Ammon's horn (tissue), 1 donor: ENCODE measurements around the gene ORM1.

Experiments
- DNase-seq: peaks from one replicate; pipeline ENCODE4 v3.0.0-alpha.2; 2016; ENCODE audit warnings: low spot score

Gene ORM1

GRCh38 chr9:114344188-114344566 is 21.3 kb downstream of the ORM1 start:
- no peak for DNase-seq

- no peak for DNase-seq
Observed at GRCh38 chr9:114344692-114345091, 21.8 kb downstream of the ORM1 start.

DNA sequence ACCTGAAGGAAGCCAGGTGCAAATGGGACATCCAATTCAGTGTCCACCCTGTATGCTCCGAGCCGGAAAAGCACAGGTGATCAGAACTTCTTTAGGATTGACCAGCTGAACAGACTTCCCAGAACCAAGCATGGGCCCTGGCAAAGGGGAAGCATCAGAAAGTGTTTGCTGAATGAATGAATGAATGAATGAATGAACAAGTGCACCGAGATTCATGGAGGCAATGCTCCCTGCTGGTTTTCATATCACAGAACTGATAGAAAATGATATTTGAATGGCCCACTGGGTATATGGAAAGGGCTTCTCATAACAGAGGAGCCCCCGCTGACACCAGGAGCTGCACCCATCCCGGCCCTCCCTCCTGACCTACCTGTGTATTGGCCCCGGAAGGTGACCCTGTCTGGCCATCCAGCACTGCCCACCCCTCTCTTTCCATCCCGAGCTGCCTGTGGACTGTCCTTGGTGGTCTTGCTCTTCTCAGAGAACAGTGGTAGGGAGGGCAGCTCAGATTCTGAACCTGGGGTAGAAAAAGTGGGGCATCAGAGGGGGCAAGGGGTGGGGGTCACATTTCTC is 22.7 kb downstream of the ORM1 start:
- no peak for DNase-seq

DNA sequence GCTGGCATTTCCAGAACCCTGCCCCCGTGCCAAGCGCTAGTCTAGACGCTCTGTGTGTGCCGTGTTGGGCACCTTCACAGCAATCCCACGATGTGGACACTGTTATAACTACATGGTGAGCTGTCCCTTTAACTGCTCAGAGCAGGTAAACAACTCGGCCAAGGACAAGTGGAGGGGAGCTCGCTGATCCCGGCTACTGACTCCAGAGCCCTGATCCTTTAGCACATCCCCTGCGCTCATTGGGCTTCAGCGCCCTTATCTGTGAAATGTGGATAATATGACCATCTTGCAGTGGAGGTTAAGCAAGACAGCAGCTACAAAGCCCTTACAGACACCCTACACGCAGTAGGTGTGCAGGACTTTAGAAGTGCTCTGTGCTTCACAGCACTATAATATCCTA is 23.2 kb downstream of the ORM1 start:
- no peak for DNase-seq

DNA sequence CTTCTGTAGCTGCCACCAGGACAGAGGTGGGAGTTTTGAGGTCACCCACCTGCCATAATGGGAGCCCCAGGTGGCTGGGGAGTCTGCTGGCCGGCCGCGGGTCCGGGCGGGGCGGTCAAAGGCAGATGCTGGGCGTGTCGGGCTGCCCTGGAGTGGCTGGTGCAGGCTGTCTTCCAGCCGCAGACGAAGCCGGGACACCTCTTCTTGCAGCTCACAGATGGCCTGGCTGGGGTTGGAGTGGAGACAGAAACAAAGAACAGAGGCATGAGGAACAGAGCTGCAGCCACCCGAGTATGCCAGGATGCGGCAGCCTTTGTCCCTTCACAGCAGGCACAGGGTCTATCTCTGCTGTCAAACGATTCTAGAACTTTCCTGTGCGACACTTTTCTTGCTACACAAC is 24.8 kb downstream of the ORM1 start:
- peak; percentile 92 for DNase-seq

DNA sequence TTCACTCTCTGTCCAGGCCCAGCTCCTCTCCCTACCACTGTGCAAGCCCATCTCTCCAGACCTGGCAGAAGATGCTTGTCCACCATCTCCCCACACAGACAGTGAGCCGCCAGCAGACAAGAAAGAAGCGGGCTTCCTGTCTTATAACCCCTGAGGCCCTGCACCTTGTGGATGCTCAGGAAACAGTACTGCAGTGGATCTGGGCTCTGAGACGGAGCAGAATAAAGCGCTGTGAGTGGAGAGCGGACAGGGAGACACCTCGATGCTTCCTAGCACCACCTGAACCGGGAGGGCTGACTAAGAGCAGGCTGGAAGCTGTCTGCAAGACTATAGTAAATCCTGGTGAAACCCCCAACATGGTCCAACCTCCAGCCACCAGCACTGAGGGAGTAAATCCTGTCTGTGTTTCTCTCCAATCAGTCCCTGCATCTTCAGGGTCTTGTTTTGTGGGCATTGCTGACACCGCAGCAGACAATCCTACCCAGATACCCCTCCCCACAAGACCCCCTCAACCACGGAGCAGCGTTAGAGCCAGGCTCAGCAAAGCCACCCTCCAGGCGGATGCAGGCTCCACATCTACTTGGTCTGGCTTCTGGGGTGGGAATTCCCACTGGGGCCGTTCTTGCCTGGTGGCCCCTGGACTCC is 25.5 kb downstream of the ORM1 start:
- no peak for DNase-seq

DNA sequence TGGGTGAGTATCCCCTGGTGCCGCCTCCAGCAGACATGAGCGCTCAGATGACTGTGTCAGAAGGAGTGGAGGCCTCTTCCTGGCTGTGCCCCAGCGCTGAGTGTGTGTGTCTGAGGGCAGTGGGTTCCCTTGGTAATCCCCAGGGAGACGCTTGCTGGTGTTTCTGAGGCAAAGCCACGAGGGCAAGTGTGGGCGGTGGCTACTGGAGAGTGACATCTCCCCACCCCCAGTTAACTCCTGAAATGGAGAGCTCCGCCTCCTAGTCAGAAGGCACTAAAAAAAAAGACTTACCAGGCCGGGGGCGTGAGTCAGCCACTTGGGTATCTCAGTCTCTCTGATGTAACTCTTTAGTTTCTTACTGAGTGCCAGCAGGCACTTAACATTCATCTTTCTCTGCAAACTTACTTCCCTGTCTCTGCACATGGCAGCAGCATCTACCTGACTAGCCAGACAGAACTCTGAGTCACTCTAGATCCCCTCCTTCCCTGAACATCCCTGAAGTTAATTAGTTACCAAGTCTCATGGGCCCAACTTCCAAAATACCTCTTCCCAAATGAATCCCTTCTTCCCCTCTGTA is 26.1 kb downstream of the ORM1 start:
- DNase-seq, result peak; percentile 48

DNA sequence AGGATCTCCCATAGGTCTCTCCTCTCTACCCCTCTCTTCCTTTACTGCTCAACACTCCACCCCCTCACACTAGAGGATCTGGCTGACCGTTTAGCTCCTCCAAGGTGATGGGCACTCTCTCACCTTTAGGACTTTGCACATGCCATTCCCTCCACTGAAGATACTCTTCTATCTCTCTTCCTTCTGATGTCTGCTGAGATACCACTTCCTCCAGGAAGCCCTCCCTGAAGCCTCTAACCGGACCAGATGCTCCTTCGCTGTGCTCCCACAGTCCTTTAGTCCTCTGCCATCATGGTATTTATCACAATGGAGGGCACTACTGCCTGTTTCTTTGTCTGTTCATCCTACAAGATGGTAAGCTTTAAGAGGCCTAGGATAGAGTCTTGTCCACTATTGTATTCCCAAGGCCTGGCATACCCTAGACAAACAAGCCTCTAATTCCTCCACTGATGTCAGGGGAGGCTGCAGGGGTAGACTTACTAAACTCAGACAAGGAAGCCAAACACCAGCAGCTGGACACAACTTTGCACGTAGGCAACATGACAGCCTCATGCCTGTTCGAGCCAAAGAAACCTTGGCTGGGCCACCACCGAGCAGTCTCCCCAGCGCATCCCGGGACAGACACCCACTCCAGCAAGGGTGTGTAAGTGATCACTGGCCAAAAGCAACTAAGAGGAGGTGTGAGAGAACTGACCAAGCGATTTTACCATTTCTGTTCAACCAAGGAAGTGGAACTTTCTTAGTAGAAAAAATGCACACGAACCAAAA is 27.0 kb downstream of the ORM1 start:
- DNase-seq, result no peak

DNA sequence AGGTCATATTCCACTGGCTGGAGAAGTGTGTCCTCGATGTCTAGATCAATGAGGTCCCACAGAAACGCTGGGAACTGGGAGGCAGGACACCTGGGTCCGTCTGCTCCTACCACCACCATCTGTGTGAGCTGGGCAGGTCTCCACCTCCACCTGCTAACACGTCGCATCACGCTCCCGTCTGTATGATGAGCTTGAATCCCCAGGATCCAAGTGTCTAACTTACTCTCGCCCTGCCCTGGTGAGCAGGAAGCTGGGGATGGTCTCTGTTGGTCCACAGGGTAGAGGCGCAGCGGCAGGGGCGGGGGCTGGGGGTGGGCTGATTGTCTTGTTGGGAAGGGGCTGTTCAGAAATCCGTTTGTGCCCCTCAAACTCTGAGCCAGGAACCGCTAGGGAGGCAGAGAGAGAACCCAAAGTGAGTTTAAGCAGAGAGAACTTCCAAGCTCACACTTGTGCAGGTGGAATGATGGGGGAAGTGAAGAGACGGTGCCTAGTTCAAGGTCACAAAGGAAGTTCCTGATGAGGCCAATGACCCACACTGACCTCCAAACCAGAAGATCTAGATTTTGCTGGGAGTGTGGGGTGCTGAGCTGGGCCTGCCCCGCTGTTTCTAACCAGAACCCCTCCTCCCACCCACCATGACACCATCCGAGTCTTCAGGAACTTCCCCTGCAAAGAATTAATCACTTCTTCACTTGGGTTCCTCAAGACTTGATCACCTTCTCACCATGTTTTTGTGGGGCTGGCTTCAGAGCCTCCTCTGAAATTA is 27.9 kb downstream of the ORM1 start:
- DNase-seq, result no peak

GRCh38 chr9:114351932-114352331 is 29.0 kb downstream of the ORM1 start:
- DNase-seq, result no peak

DNA sequence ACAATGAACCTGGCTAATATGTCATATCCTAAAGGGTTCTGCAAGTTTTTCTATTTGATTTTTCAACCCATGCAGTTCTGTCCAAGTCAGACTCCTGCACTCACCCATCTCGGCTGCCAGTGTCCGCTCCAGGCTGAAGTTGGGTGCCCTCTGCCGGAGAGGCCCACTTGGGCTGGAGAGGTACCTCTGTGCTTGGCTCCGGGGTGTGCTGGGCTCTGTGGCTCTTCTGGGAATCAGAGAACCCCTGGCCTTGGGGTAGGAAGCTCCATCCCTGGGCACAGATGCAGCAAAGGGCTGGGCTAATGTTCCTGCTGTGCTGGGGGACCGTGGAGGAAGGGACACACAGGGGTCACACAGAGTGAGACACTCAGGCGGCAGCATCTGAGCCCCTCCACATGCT is 32.9 kb downstream of the ORM1 start:
- no peak for DNase-seq

DNA sequence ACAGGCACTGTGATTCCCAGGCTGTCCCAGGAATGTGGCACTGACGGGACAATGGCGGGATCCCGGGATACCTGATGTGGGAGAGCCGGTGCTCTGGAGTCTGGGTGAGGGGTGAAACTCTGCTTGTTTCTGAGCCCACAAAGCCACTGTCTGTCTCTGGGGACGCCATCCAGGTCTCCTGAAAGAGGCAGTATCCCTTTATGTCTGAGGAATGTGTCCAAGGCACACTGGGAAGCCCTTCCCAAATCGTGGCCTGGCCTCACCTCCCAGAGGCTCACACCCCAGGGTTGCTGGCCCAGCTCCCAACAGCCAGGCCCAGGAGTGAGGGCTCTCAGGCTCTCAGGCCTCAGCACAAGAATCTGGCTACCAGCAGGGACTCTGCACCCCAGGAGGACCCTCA is 33.9 kb downstream of the ORM1 start:
- DNase-seq, result no peak

DNA sequence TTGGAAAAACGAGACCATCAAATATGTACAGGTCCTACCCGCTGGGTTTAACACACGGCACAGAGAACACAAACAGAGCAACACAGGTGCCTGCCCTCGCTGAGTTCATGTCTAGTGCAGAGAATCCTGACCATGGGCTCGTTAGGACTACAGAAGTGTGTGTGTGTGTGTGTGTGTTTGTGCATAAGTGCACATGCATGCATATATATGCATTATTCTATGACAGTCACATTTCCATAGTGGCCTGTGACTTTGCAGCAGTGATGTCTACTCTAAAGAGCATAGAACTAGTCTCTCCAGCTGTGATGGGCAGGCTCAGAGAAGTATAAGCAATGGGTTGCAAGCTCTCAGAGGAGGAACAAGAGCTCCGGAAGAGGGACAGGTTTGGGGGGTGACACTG is 34.5 kb downstream of the ORM1 start:
- DNase-seq, result no peak

DNA sequence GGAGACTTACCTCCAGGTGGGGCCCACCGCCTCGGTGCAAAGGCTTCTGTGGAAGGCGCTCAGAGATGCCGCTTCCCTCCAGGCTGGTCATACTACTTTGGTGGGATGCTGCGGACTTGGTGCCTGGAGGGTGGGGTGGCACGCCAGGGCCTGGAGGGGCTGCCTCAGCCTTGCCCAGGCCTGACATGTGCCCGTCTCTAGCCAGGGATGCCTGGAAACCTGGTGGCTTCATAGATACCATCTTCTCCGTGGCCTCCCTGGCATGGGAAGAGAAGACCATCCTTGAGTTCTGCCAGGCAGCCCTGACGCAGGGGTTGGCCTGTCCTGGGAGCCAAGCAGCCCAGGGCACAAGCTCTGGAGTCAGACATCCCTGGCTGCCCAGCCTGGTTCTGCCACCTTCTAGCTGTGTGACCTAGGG is 35.0 kb downstream of the ORM1 start:
- DNase-seq, result no peak

DNA sequence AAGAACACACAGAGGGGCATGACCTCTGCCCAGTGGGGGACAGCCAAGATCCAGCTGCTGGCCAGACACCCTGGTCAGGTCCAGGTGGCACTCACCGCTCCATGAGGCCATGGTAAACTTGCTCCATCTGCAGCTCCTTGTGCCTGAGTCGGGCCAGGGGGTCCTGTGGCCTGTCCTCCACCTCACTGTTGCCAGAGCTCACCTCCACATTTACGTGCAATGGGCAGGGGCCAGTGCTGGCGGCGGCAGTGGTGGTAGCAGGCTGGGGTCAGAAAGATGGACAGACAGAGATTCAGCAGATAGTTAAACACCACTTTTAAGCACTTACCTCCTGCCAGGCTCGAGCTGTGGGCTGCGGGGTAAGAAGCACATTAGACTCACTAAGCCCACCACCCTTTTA is 36.9 kb downstream of the ORM1 start:
- DNase-seq, result no peak

DNA sequence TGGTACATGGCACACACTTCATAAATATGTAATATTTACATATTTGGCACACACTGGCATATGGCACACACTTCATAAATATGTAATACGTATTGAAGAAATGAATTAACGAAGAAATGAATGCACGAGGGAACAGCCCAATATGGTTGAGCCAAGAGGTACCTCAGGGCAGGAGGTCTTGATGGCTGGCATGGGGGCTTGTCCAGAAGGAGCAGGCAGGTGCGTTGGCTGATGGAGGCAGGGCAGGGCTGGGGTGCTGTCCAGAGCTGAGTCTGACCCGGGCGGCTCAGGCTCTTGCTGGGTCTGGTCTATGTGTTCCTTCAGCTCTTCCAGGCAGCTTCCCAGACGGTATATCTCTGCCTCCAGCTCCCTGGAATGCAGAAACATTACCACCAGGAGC is 38.6 kb downstream of the ORM1 start:
- no peak for DNase-seq

- no peak for DNase-seq
Observed at GRCh38 chr9:114362394-114362793, 39.5 kb downstream of the ORM1 start.

GRCh38 chr9:114363424-114363823 is 40.5 kb downstream of the ORM1 start:
- no peak for DNase-seq

- DNase-seq, result no peak
Observed at GRCh38 chr9:114364134-114365041, 41.5 kb downstream of the ORM1 start.

DNA sequence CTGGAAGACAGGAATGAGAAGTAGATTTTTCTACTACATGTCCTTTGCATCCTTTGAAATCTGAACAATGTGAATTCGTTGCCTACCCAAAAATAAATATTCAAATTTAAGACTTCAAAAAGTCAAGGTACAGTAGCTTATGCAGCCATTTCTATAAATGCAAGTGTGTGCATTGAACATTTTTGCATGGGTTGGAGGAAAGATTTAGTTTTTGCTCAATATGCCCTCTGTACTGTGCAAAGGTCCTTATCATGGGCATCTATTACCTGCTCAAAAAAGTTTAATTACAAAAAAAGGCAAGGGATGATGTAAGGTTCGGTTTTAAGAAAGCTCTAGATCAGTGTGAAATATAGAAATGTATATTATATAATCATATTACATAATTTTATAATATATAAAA is 42.3 kb downstream of the ORM1 start:
- no peak for DNase-seq

DNA sequence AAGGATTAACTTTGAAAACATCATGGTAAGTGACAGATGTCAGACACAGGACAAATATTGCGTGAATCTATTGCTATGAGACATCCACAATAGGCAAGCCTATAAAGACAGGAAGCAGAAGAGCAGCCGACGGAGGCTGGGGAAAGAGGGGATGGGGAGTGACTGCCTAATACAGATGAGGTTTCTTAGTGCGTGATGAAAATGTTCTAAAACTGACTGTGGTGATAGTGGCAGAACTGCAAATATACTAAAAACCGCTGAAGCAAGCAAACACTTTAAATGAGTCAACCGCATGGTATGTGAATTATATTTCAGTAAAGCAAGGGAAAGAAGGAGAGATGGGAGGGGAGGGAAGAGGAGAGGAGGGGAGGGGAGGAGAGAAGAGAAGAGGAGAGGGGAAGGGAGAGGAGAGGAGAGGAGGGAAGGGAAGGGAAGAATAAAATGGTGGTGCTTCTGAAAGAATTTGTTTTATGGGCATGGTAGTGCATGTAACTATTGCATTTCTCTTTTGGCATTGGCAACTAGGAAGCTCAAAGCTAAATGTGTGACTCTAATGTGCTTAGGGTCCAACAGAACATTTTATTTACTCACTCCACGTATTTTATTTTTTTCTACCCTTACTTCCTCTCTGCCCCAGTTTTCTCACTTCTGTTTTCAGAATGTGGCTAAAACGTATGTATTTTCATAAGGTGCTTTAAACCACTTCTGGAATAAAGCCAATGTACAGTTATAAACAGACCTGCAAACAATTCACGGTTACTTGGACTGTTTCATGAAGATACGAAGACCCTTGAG is 43.6 kb downstream of the ORM1 start:
- DNase-seq, result no peak
